CD8-positive, alpha-beta memory T cell (primary cell): ENCODE results near the gene CCDC200. TPM values are rescaled to one million over a fixed set of nuclear protein-coding genes. Genes with fewer than 3 reads are reported as not detected.
"Not testable (repeated sequence)": the region's sequence is repeated elsewhere in the genome, so short reads cannot be mapped to it uniquely, and the experiment has no call there.

Experiments
- CTCF ChIA-PET: fragments of 350-600 bp; sonication (Branson Sonifier 250); formaldehyde crosslinking; loops from one replicate; lab custom pipeline; 2021; ENCODE audit warnings: antibody characterized with exemption; lab: Charles Lee
- POLR2A ChIA-PET: fragments of 350-600 bp; sonication (Branson Sonifier 250); formaldehyde crosslinking; loops from one replicate; lab custom pipeline; 2021; ENCODE audit warnings: antibody characterized with exemption; lab: Charles Lee
- DNase-seq, 5 donors: peaks; one replicate each; pipeline versions ENCODE4 v3.0.0 to v3.0.0-alpha.2; 2020 to 2022; ENCODE audit warnings: mixed read lengths in 1 of 5
- H3K27ac ChIP-seq: one replicate; pipeline ENCODE4 v1.7.0; 2013; ENCODE audit warnings: low read depth, mild to moderate bottlenecking, low read length, moderate library complexity
- H3K27me3 ChIP-seq: 2 replicates; pipeline ENCODE4 v1.7.0; 2013; ENCODE audit warnings: low read length, mild to moderate bottlenecking; ENCODE audit not compliant: insufficient read depth, poor library complexity, severe bottlenecking
- H3K36me3 ChIP-seq: 2 replicates; pipeline ENCODE4 v1.7.0; 2013; ENCODE audit warnings: mild to moderate bottlenecking, low read length, moderate library complexity; ENCODE audit not compliant: insufficient read depth
- H3K4me1 ChIP-seq: 2 replicates; pipeline ENCODE4 v1.7.0; 2013; ENCODE audit warnings: mild to moderate bottlenecking, low read length, moderate library complexity; ENCODE audit not compliant: insufficient read depth
- H3K4me3 ChIP-seq: 2 replicates; pipeline ENCODE4 v1.7.0; 2013; ENCODE audit warnings: mild to moderate bottlenecking, low read length
- H3K9me3 ChIP-seq: 2 replicates; pipeline ENCODE4 v1.7.0; 2013; ENCODE audit warnings: mild to moderate bottlenecking, low read length
- H3K27ac Mint-ChIP-seq, 8 donors: one replicate each; pipeline ENCODE4 v1.8.0; 2020 to 2021; ENCODE audit warnings: mixed read lengths in 8 of 8, mild to moderate bottlenecking in 6 of 8, inconsistent platforms in 3 of 8, moderate library complexity in 3 of 8
- H3K27me3 Mint-ChIP-seq, 2 donors: one replicate each; pipeline ENCODE4 v1.8.0; 2020 to 2021; ENCODE audit warnings: mixed read lengths in 2 of 2, mild to moderate bottlenecking in 1 of 2, moderate library complexity in 1 of 2
- H3K36me3 Mint-ChIP-seq, 3 donors: one replicate each; pipeline ENCODE4 v1.8.0; 2020 to 2021; ENCODE audit warnings: mixed read lengths in 3 of 3, inconsistent platforms in 1 of 3, mild to moderate bottlenecking in 1 of 3
- H3K4me1 Mint-ChIP-seq, 3 donors: one replicate each; pipeline ENCODE4 v1.8.0; 2020 to 2021; ENCODE audit warnings: mixed read lengths in 3 of 3, inconsistent platforms in 1 of 3, mild to moderate bottlenecking in 1 of 3
- H3K4me3 Mint-ChIP-seq, 7 donors: one replicate each; pipeline ENCODE4 v1.8.0; 2020 to 2021; ENCODE audit warnings: mixed read lengths in 7 of 7, mild to moderate bottlenecking in 6 of 7, moderate library complexity in 4 of 7, inconsistent platforms in 2 of 7
- H3K9me3 Mint-ChIP-seq, 5 donors: one replicate each; pipeline ENCODE4 v1.8.0; 2020 to 2022; ENCODE audit warnings: mixed read lengths in 5 of 5, mild to moderate bottlenecking in 3 of 5, moderate library complexity in 2 of 5, inconsistent platforms in 1 of 5
- polyA plus RNA-seq: library from polyadenylated mRNA; unstranded; fragments of 300-500 nt; fragmentation: Illumina TruSeq; gene quantifications from one replicate; pipeline ENCODE4 v1.2.3, GENCODE V29; 2021
- total RNA-seq, 2 experiments: library from RNA; stranded (reverse); gene quantifications; one replicate each; pipeline ENCODE4 v1.2.3, GENCODE V29; 2021

The CCDC200 gene
- total and polyA plus RNA-seq, 3 experiments from 2014 or later: 0.33 to 0.90 TPM; not detected in 1

DNA sequence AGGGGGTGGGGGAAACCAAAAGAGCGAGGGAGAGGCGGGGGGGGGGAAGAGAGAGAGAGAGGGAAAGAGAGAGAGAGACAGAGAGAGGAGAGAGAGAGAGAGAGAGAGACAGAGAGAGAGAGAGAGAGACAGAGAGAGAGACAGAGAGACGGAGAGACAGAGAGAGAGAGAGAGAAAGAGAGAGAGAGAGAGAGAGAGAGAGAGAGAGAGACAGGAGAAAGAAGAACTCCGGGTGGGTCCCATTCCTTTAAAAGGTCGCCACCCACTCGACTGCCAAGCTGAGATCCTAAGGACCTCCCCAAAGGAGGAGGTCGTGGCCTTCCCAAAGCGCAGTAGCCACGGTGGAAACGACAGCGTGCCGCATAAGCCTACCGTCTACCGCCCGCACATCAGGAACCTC is 4.8 kb upstream of the CCDC200 start:
- H3K36me3 ChIP-seq, H3K27ac ChIP-seq, H3K9me3 Mint-ChIP-seq, DNase-seq, CTCF ChIA-PET, H3K27ac Mint-ChIP-seq, H3K4me3 Mint-ChIP-seq, H3K27me3 Mint-ChIP-seq, H3K9me3 ChIP-seq, H3K4me1 Mint-ChIP-seq, H3K4me3 ChIP-seq, POLR2A ChIA-PET, H3K4me1 ChIP-seq, H3K36me3 Mint-ChIP-seq, H3K27me3 ChIP-seq: not testable (repeated sequence)

DNA sequence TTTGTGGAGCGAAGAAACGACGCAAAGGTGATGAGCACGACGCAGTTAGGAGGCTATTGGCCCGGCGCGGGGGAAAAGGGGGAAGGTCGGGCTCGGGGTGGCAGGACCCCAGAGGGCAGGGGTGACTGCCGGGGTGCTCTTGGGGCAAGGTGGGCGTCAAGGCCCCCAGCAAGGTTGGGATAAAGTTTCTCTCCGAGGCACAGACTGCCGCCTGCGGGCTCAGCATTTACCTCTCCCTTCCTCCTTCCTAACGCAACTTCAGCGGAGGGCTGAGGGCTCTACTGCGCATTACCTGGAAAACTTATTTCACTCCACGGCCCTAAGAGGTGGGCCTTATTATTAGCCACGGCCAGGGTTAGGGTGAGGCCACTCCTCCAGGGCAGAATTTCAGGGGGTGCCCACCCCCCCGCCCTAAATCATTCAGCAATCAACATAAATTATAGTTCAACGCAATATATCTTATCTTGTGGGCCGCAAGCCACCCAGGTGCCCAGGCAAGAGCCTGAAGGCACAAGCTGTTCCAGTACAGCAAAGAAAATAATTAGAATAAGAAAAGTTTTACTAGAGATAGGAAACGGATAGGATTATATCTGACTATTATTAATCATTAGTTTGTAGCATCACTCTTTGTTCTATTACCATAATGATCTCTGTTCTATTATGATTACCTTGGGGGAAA is 3.7 kb upstream of the CCDC200 start:
- H3K9me3 ChIP-seq, POLR2A ChIA-PET, H3K4me1 Mint-ChIP-seq, H3K27ac ChIP-seq, H3K4me1 ChIP-seq, H3K27me3 Mint-ChIP-seq, H3K4me3 ChIP-seq, H3K9me3 Mint-ChIP-seq, H3K36me3 ChIP-seq, CTCF ChIA-PET, H3K36me3 Mint-ChIP-seq, H3K27me3 ChIP-seq: not testable (repeated sequence)
- peak overlapping the region in 3 of 8 donors; percentile 5 to 88 (median 57) for H3K27ac Mint-ChIP-seq
- peak overlapping the region in 5 of 7 donors; percentile 36 to 63 (median 48) for H3K4me3 Mint-ChIP-seq
- DNase-seq: peak in 2 of 5 donors; percentile 29 to 60

DNA sequence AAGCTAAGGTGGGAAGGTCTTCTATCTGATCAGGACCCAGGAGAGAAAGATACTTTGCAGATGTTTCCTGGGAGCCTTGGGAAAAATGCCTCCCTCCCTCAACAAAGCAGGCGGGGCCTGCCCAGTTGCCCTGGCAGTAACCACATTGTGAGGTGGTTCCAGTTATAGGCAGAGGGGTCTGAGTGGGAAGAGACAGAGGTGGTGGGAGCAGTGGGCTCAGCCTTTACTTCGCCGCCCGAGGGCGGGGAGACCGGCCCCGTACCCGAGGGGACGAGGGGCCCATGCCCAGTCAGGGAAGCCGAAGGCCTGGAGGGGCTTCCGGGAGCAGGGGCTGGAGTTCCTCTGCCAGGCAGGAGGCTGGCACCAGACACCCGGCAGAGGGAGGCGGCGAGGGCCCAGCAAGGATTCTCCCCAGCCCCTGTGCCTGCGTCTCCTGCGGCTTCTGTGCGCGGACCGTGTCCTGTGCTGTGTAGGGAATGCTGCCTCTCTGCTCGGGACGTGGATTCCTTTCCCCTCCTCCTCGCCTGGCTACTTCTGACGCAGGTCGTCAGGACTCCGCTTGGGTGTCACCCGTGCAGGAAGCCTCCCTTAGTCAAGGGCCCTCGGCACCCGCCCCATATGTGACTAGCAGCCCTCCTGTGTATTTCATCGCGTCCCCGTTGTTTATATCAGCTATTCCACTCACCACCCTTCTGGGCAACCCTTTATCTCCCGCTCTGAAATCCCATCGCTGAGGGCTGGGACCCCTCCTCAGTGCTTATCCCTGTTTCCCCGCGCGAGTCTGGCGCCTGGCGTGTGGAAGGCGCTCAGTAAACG is 3.0 kb upstream of the CCDC200 start:
- H3K4me1 ChIP-seq, H3K9me3 Mint-ChIP-seq, H3K4me3 ChIP-seq, CTCF ChIA-PET, H3K36me3 ChIP-seq, H3K9me3 ChIP-seq, H3K4me1 Mint-ChIP-seq, POLR2A ChIA-PET, H3K36me3 Mint-ChIP-seq, H3K27me3 Mint-ChIP-seq, H3K27me3 ChIP-seq, DNase-seq, H3K27ac ChIP-seq: not testable (repeated sequence)
- Mint-ChIP-seq H3K27ac (peak overlapping the region in 1 of 8 donors; percentile 5), H3K4me3 (peak overlapping the region in 2 of 7 donors; percentile 12 to 48)

DNA sequence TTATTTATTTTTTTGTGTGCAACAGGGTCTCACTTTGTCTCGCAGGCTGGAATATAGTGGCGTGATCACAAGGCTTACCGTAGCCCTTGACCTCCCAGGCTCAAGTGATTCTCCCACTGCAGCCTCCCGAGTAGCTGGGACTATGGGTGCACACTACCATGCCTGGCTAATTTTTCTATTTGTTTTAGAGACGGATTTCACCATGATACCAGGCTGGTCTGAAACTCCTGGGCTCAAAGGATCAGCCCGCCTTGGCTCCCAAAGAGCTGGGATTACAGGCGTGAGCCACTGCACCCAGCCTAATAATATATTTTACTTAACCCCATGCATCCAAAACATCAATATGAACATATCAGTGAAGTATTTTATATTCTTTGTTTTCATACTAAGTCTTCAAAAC is 2.0 kb downstream of the CCDC200 start:
- H3K4me1 ChIP-seq: no peaks in the 10 kb centered on the region
- no peak overlapping the region for H3K4me3 Mint-ChIP-seq
- H3K27ac Mint-ChIP-seq: peak overlapping the region in 1 of 8 donors; percentile 54
- H3K9me3 ChIP-seq: no peaks in the 10 kb centered on the region
- H3K27me3 Mint-ChIP-seq: no peaks in the 10 kb centered on the region
- H3K27ac ChIP-seq: no peak overlapping the region
- CTCF ChIA-PET: interaction anchor here (0.7 kb wide), 1 partner anchor 85 kb away, joined by 3 read pairs; no protein-coding TSS in a partner anchor
- peaks cover 4 to 5% (median 4%) of the 10 kb centered on the region in 3 donors for H3K4me1 Mint-ChIP-seq
- no peak for DNase-seq
- H3K27me3 ChIP-seq: no peaks in the 10 kb centered on the region
- no peaks in the 10 kb centered on the region for H3K36me3 ChIP-seq
- H3K36me3 Mint-ChIP-seq: peaks cover 0 to 13% (median 0%) of the 10 kb centered on the region in 3 donors
- POLR2A ChIA-PET: interaction anchor here (0.6 kb wide), 1 partner anchor 573 kb away, joined by 9 read pairs; no protein-coding TSS in a partner anchor
- no peaks in the 10 kb centered on the region for H3K9me3 Mint-ChIP-seq
- H3K4me3 ChIP-seq: no peak overlapping the region

DNA sequence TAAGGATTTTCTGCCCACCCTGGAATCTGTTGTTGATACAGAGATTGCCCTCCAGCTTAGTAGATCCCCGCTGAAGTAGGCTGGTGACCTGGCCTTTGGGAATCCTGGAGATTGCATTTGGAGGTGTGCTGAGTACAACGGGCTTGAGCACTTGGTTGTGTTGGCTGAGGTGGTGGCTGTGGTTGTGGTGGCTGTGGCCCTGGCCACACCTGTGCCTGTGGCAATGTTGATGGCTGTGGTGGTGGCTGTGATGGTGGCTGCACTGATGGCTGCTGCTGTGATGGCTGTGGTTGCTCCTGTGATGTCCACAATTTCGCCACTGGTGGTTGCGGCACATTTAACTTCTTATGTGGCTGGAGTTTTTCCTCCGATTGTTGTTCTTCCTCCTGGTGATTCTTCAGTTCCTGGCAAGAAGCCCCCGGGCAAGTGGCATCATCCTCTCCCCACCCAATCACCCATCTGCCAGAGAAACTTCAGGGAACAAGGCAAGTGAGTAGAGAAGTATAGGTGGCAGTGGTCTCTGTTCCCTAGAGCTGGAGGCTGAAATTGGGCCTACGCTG is 4.2 kb downstream of the CCDC200 start:
- Mint-ChIP-seq H3K4me1 (peaks cover 4 to 5% (median 5%) of the 10 kb centered on the region in 3 donors), H3K36me3 (peaks cover 0 to 19% (median 2%) of the 10 kb centered on the region in 3 donors), H3K27ac (peak overlapping the region in 2 of 8 donors; percentile 72 to 77), H3K9me3 (no peaks in the 10 kb centered on the region), H3K27me3 (no peaks in the 10 kb centered on the region), H3K4me3 (no peak overlapping the region)
- CTCF ChIA-PET: no interaction called here
- H3K4me1 ChIP-seq: no peaks in the 10 kb centered on the region
- H3K36me3 ChIP-seq: no peaks in the 10 kb centered on the region
- H3K4me3 ChIP-seq: no peak overlapping the region
- no peaks in the 10 kb centered on the region for H3K27me3 ChIP-seq
- no peak for DNase-seq
- no peak overlapping the region for H3K27ac ChIP-seq
- no peaks in the 10 kb centered on the region for H3K9me3 ChIP-seq
- POLR2A ChIA-PET: no interaction called here

DNA sequence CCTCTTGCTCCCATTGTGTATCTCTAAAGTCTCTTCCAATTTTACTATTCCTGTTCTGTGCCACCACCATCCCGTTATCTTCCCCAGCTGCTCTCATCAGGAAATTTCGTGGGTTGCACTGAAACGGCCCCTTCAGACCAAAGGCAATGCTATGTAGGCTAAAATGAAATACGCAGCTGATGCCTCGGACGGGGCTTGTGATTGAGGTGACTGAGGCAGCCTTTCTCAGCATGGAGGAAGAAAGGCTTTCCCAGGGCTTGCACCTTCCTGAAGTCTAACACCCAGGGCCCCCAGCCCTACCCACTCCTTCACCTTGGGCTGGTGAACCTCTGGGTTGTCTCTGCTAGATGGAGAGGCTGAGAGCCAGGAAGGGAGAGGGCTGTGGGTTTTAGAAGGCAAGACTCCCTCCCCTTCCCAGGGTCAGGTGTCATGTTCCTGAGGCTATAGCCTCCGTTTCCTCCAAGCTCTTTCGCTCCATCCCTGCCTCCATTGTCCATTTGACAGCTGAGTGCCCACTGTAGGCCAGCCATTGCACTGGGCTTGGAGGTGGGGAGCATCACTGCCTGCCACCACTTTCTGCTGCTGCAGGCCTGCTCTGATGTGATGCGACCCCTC is 7.8 kb downstream of the CCDC200 start:
- POLR2A ChIA-PET: interaction anchor here (1.5 kb wide), 1 partner anchor 95 kb away, joined by 3 read pairs; no protein-coding TSS in a partner anchor
- H3K4me1 ChIP-seq: peaks cover 10% of the 10 kb centered on the region
- Mint-ChIP-seq H3K36me3 (peaks cover 0 to 48% (median 6%) of the 10 kb centered on the region in 3 donors), H3K4me3 (no peak overlapping the region), H3K9me3 (no peaks in the 10 kb centered on the region), H3K27me3 (no peaks in the 10 kb centered on the region), H3K27ac (peak overlapping the region in 1 of 8 donors; percentile 1), H3K4me1 (peaks cover 13 to 16% (median 14%) of the 10 kb centered on the region in 3 donors)
- peaks cover 4% of the 10 kb centered on the region for H3K36me3 ChIP-seq
- CTCF ChIA-PET: no interaction called here
- no peak for DNase-seq
- H3K4me3 ChIP-seq: no peak overlapping the region
- no peak overlapping the region for H3K27ac ChIP-seq
- no peaks in the 10 kb centered on the region for H3K27me3 ChIP-seq
- H3K9me3 ChIP-seq: no peaks in the 10 kb centered on the region

DNA sequence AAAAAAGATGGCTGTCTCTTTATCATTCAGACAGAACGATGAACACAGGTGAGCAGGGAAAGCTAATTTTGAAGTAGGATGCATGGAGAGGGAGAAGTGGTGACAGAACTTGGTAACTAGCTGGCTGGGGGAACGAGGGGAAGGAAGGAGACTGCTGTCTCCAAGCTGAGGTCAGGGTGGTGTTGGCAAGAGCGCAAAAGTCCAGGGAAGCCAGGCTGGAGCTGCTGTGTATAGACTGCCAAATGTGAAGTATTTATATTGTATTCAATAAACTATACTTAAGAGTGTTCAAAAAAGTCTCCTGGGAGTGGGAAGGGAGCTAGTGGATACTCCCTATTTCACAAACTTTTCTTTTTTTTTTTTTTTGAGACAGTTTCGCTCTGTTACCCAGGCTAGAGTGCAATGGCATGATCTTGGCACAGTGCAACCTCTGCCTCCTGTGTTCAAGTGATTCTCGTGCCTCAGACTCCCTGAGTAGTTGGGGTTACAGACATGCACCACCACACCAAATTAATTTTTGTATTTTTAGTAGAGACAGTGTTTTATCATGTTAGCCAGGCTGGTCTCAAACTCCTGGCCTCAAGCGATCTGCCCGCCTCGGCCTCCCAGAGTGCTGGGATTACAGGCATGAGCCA is 8.6 kb downstream of the CCDC200 start:
- H3K27me3 Mint-ChIP-seq: no peaks in the 10 kb centered on the region
- H3K4me1 Mint-ChIP-seq: peaks cover 13 to 20% (median 14%) of the 10 kb centered on the region in 3 donors
- CTCF ChIA-PET: no interaction called here
- no peak overlapping the region for H3K27ac ChIP-seq
- H3K36me3 Mint-ChIP-seq: peaks cover 0 to 52% (median 6%) of the 10 kb centered on the region in 3 donors
- no peaks in the 10 kb centered on the region for H3K27me3 ChIP-seq
- no peak for DNase-seq
- H3K4me3 ChIP-seq: no peak overlapping the region
- H3K4me3 Mint-ChIP-seq: no peak overlapping the region
- peaks cover 7% of the 10 kb centered on the region for H3K36me3 ChIP-seq
- no peaks in the 10 kb centered on the region for H3K9me3 Mint-ChIP-seq
- H3K27ac Mint-ChIP-seq: peak overlapping the region in 2 of 8 donors; percentile 1 to 71
- peaks cover 10% of the 10 kb centered on the region for H3K4me1 ChIP-seq
- POLR2A ChIA-PET: no interaction called here
- no peaks in the 10 kb centered on the region for H3K9me3 ChIP-seq
